Rectal smooth muscle tissue (tissue), 1 donor: ENCODE results near the gene WNT16.

Experiments
- H3K27ac ChIP-seq: one replicate; pipeline ENCODE4 v1.7.0; 2013; ENCODE audit warnings: low read depth, low read length, inconsistent platforms
- H3K27me3 ChIP-seq: one replicate; pipeline ENCODE4 v1.7.0; 2013; ENCODE audit warnings: low read length; ENCODE audit not compliant: control insufficient read depth, insufficient read depth
- H3K36me3 ChIP-seq: one replicate; pipeline ENCODE4 v1.7.0; 2013; ENCODE audit warnings: low read length; ENCODE audit not compliant: control insufficient read depth, insufficient read depth
- H3K4me1 ChIP-seq: one replicate; pipeline ENCODE4 v1.7.0; 2013; ENCODE audit warnings: low read length; ENCODE audit not compliant: control insufficient read depth, insufficient read depth
- H3K4me3 ChIP-seq: one replicate; pipeline ENCODE4 v1.7.0; 2013; ENCODE audit warnings: low read length
- H3K9ac ChIP-seq: one replicate; pipeline ENCODE4 v1.7.0; 2013; ENCODE audit warnings: low read length

Gene WNT16

GRCh38 chr7:121336579-121336978, 7.8 kb downstream of the WNT16 start:
- Histone ChIP-seq H3K27ac (no peak overlapping the region), H3K27me3 (peaks cover 2% of the 10 kb centered on the region), H3K36me3 (no peaks in the 10 kb centered on the region), H3K9ac (no peak overlapping the region), H3K4me1 (no peaks in the 10 kb centered on the region), H3K4me3 (no peak overlapping the region)

- Histone ChIP-seq H3K9ac (no peak overlapping the region), H3K27ac (no peak overlapping the region), H3K4me3 (no peak overlapping the region), H3K27me3 (no peaks in the 10 kb centered on the region), H3K4me1 (no peaks in the 10 kb centered on the region), H3K36me3 (no peaks in the 10 kb centered on the region)
These were observed 8.6 kb downstream of the WNT16 start for GRCh38 chr7:121337398-121337797.

GRCh38 chr7:121339082-121339481, 10.3 kb downstream of the WNT16 start:
- H3K4me3 ChIP-seq: no peak overlapping the region
- no peaks in the 10 kb centered on the region for H3K27me3 ChIP-seq
- no peak overlapping the region for H3K9ac ChIP-seq
- no peak overlapping the region for H3K27ac ChIP-seq
- H3K4me1 ChIP-seq: no peaks in the 10 kb centered on the region
- H3K36me3 ChIP-seq: no peaks in the 10 kb centered on the region

GRCh38 chr7:121341933-121342332, 13.1 kb downstream of the WNT16 start:
- Histone ChIP-seq H3K4me1 (no peaks in the 10 kb centered on the region), H3K27me3 (no peaks in the 10 kb centered on the region), H3K27ac (no peak overlapping the region), H3K36me3 (peaks cover 2% of the 10 kb centered on the region), H3K4me3 (no peak overlapping the region), H3K9ac (no peak overlapping the region)

DNA sequence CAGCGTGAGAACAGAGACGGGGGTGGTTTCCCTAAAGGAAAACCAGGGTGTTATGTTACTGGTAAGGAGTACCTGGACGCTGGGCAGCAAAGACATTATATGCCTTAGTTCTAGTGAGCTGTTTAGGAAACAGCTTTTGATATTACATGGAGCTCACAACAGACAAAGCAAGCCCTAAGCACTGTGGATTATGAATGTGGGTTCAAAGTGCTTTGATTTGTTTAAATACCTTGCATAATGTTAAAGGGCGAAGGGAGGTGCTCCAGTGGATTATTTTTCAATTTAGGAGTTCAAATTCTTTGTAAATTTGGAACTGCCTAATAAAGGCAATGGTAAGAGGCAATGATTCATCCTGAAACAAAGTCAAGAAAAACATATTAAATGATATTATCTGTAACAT, 13.8 kb downstream of the WNT16 start:
- H3K27ac ChIP-seq: no peak overlapping the region
- no peak overlapping the region for H3K9ac ChIP-seq
- H3K36me3 ChIP-seq: peaks cover 2% of the 10 kb centered on the region
- H3K27me3 ChIP-seq: no peaks in the 10 kb centered on the region
- no peak overlapping the region for H3K4me3 ChIP-seq
- H3K4me1 ChIP-seq: no peaks in the 10 kb centered on the region

DNA sequence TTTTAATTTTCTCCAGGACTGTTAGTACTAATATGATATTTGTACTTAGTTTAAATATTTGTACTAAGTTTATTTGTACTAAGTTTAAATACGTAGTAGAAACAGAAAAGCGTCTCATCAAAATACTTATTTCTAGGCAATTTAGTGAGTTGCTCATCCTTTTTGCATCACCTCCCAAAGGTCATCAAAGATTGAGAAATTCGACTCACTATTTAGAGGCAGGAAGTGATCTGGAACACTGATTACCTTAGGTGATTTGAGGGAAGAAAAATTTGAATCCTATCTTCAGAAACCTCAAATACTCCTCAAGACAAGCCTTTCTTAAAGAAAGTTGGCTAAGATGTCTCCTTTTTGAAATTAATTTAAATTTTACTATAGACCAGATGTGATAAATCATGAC, 14.5 kb downstream of the WNT16 start:
- no peak overlapping the region for H3K9ac ChIP-seq
- no peak overlapping the region for H3K27ac ChIP-seq
- H3K4me3 ChIP-seq: no peak overlapping the region
- no peaks in the 10 kb centered on the region for H3K4me1 ChIP-seq
- peaks cover 2% of the 10 kb centered on the region for H3K36me3 ChIP-seq
- no peaks in the 10 kb centered on the region for H3K27me3 ChIP-seq

GRCh38 chr7:121344093-121344492, 15.3 kb downstream of the WNT16 start:
- H3K27ac ChIP-seq: no peak overlapping the region
- H3K4me1 ChIP-seq: no peaks in the 10 kb centered on the region
- peaks cover 2% of the 10 kb centered on the region for H3K36me3 ChIP-seq
- no peaks in the 10 kb centered on the region for H3K27me3 ChIP-seq
- H3K4me3 ChIP-seq: no peak overlapping the region
- no peak overlapping the region for H3K9ac ChIP-seq

DNA sequence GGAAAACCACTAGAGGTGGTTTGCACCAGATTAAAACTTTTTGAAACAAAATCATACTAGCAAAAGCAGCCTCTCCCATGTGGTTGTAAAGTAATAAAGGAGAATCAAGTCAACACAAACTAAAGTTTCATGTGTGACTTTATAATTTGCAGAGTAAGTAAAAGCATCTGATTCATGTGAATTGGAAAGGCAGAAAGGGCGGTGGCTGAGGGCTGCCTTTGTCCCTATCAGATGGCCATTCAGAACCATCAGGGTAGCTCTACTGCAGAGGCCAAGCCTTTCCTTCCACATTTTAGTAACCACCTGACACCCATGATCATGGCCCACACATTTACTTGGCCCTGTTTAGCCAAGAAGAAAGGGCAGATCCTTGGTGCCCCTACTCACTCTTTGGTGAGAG, 15.7 kb downstream of the WNT16 start:
- H3K4me1 ChIP-seq: no peaks in the 10 kb centered on the region
- no peaks in the 10 kb centered on the region for H3K27me3 ChIP-seq
- no peak overlapping the region for H3K27ac ChIP-seq
- peaks cover 2% of the 10 kb centered on the region for H3K36me3 ChIP-seq
- no peak overlapping the region for H3K4me3 ChIP-seq
- H3K9ac ChIP-seq: no peak overlapping the region

GRCh38 chr7:121351682-121352081, 22.9 kb downstream of the WNT16 start:
- no peaks in the 10 kb centered on the region for H3K4me1 ChIP-seq
- no peaks in the 10 kb centered on the region for H3K36me3 ChIP-seq
- H3K27me3 ChIP-seq: no peaks in the 10 kb centered on the region
- no peak overlapping the region for H3K27ac ChIP-seq
- no peak overlapping the region for H3K9ac ChIP-seq
- no peak overlapping the region for H3K4me3 ChIP-seq

DNA sequence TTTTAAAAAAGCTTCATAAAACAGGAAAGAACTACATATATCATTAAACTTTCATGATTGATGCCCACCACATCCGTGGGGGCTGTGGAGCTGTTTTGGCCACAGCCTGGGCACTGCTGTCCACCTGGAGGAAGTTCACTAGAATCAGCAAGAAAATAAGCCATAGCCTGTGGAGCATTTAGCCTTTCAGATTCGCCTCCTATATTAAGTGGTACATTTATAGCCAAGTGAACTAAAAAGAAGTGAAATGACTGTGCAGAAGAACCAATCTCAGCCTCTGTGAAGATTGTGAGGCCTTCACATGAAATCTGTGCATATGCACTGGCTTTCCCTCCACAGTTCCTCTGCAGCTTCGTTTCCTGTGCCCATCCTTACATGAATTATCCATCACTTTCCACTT, 23.5 kb downstream of the WNT16 start:
- H3K27me3 ChIP-seq: no peaks in the 10 kb centered on the region
- H3K9ac ChIP-seq: no peak overlapping the region
- no peak overlapping the region for H3K27ac ChIP-seq
- no peak overlapping the region for H3K4me3 ChIP-seq
- H3K36me3 ChIP-seq: no peaks in the 10 kb centered on the region
- H3K4me1 ChIP-seq: no peaks in the 10 kb centered on the region

- no peaks in the 10 kb centered on the region for H3K4me1 ChIP-seq
- H3K36me3 ChIP-seq: no peaks in the 10 kb centered on the region
- no peak overlapping the region for H3K27ac ChIP-seq
- no peaks in the 10 kb centered on the region for H3K27me3 ChIP-seq
- no peak overlapping the region for H3K9ac ChIP-seq
- no peak overlapping the region for H3K4me3 ChIP-seq
These were observed 26.8 kb downstream of the WNT16 start for GRCh38 chr7:121355574-121355973.

DNA sequence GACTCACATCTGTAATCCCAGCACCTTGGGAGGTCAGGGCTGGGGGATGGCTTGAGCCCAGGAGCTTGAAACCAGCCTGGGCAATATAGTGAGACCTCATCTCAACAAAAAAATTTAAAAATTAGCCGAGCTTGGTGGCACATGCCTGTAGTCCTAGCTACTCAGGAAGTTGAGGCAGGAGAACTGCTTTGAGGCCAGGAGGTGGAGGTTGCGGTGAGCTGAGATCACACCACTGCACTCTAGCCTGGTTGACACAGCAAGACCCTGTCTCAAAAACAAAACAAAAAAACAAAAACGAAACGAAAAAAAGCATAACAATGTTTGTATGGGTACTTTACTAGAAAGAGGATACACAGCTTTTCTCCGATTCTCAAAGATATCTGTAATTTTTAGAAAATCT, 31.8 kb downstream of the WNT16 start:
- Histone ChIP-seq H3K9ac (no peak overlapping the region), H3K36me3 (no peaks in the 10 kb centered on the region), H3K27ac (no peak overlapping the region), H3K27me3 (no peaks in the 10 kb centered on the region), H3K4me1 (no peaks in the 10 kb centered on the region), H3K4me3 (no peak overlapping the region)

DNA sequence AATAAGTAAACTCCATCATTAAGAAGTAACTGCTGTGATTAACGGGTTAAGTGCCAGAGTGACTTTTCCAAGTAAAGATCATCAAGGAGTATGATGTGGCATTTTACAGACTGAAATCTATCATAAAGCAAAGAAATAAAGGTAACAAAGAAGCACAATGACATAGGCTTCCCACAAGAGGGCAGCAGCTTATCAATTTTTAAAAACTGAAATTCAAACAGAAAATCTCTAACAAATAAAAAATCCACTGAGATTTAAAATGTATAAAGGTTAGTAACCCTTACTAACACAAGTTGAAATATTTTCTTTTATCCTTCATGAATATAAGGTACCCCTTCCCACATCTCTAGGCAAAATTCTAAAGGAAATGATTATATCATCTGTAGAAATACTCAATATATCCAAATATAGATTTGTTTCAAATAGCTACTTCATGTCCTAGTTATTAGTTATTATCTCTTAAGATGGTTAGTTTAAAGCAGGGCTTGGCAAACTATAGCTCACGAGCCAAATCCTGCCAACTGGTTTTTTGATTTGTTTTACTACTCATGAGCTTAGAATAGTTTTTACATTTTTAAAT, 38.1 kb downstream of the WNT16 start:
- Histone ChIP-seq H3K27me3 (no peaks in the 10 kb centered on the region), H3K36me3 (no peaks in the 10 kb centered on the region), H3K27ac (no peak overlapping the region), H3K4me3 (no peak overlapping the region), H3K9ac (no peak overlapping the region), H3K4me1 (peaks cover 12% of the 10 kb centered on the region)
